Osteoblast (primary cell): ENCODE results near the gene TSPAN4. TPM values are rescaled to one million over a fixed set of nuclear protein-coding genes. Genes with fewer than 3 reads are reported as not detected.

Experiments
- DNase-seq: peaks from one replicate; pipeline ENCODE4 v3.0.0; 2011; ENCODE audit warnings: low spot score, mixed read lengths; ENCODE audit not compliant: insufficient read length; ENCODE audit errors: missing footprints
- H2AFZ ChIP-seq: 2 replicates; pipeline ENCODE4 v1.6.0; 2011; ENCODE audit warnings: mild to moderate bottlenecking, low read length
- H3K27ac ChIP-seq: 2 replicates; pipeline ENCODE4 v1.5.1; 2011; ENCODE audit warnings: mild to moderate bottlenecking, low read depth, low read length, moderate library complexity
- H3K27me3 ChIP-seq: 2 replicates; pipeline ENCODE4 v1.6.0; 2012; ENCODE audit warnings: mild to moderate bottlenecking, control low read depth, inconsistent platforms, low read length, moderate library complexity; ENCODE audit not compliant: insufficient read depth
- H3K36me3 ChIP-seq: 2 replicates; pipeline ENCODE4 v1.5.1; 2011; ENCODE audit warnings: mild to moderate bottlenecking, low read length, control low read depth, moderate library complexity; ENCODE audit not compliant: insufficient read depth
- H3K4me1 ChIP-seq: 2 replicates; pipeline ENCODE4 v1.5.1; 2011; ENCODE audit warnings: mild to moderate bottlenecking, low read length, control low read depth, moderate library complexity; ENCODE audit not compliant: insufficient read depth
- H3K4me2 ChIP-seq: 2 replicates; pipeline ENCODE4 v1.6.0; 2011; ENCODE audit warnings: mild to moderate bottlenecking, low read length; ENCODE audit not compliant: insufficient read depth
- H3K4me3 ChIP-seq: fragments of 200-600 bp; sonication (generic); 3 replicates; pipeline ENCODE4 v1.5.1; 2012; ENCODE audit warnings: mild to moderate bottlenecking, low read length, inconsistent platforms; ENCODE audit not compliant: insufficient read depth
- H3K79me2 ChIP-seq: 2 replicates; pipeline ENCODE4 v1.6.0; 2012; ENCODE audit warnings: mild to moderate bottlenecking, low read length, control low read depth, inconsistent platforms; ENCODE audit not compliant: insufficient read depth
- H3K9me3 ChIP-seq: 2 replicates; pipeline ENCODE4 v1.5.1; 2011; ENCODE audit warnings: low read depth, low read length, control low read depth
- H4K20me1 ChIP-seq: 2 replicates; pipeline ENCODE4 v1.6.0; 2012; ENCODE audit warnings: mild to moderate bottlenecking, low read length, control low read depth; ENCODE audit not compliant: insufficient read depth
- CTCF ChIP-seq: IDR thresholded peaks from 2 replicates; pipeline ENCODE4 v1.5.1; 2011; ENCODE audit warnings: mild to moderate bottlenecking, low read depth, low read length, moderate library complexity; ENCODE audit errors: extremely low read depth
- total RNA-seq: library from RNA; depleted of rRNA; stranded (reverse); fragments of >200 nt; gene quantifications from 2 replicates; pipeline ENCODE4 v1.2.3, GENCODE V29; 2012

The TSPAN4 gene
- total RNA-seq, 1 donor, result 168 TPM

GRCh38 chr11:887589-887988, 44.9 kb downstream of the TSPAN4 start:
- Histone ChIP-seq H3K27me3 (no peaks in the 10 kb centered on the region), H2AFZ (no peak overlapping the region), H3K4me1 (no peaks in the 10 kb centered on the region), H3K4me2 (no peak overlapping the region), H3K79me2 (no peaks in the 10 kb centered on the region), H3K36me3 (peaks cover 6% of the 10 kb centered on the region), H3K9me3 (no peaks in the 10 kb centered on the region), H4K20me1 (peaks cover 2% of the 10 kb centered on the region), H3K4me3 (no peak overlapping the region), H3K27ac (no peak overlapping the region)
- no peak for TF ChIP-seq CTCF
- DNase-seq, result no peak

- no peaks in the 10 kb centered on the region for H3K4me1 ChIP-seq
- no peaks in the 10 kb centered on the region for H3K79me2 ChIP-seq
- H3K27ac ChIP-seq, result no peak overlapping the region
- no peaks in the 10 kb centered on the region for H3K9me3 ChIP-seq
- peaks cover 2% of the 10 kb centered on the region for H4K20me1 ChIP-seq
- H3K4me3 ChIP-seq, result no peak overlapping the region
- no peaks in the 10 kb centered on the region for H3K27me3 ChIP-seq
- no peak overlapping the region for H2AFZ ChIP-seq
- H3K36me3 ChIP-seq, result peaks cover 6% of the 10 kb centered on the region
- no peak for TF ChIP-seq CTCF
- H3K4me2 ChIP-seq, result no peak overlapping the region
- DNase-seq, result no peak
These were observed 45.9 kb downstream of the TSPAN4 start for GRCh38 chr11:888310-889212.

GRCh38 chr11:889257-889656, 46.6 kb downstream of the TSPAN4 start:
- no peaks in the 10 kb centered on the region for H3K4me1 ChIP-seq
- peaks cover 2% of the 10 kb centered on the region for H4K20me1 ChIP-seq
- no peak for DNase-seq
- H3K9me3 ChIP-seq, result no peaks in the 10 kb centered on the region
- no peaks in the 10 kb centered on the region for H3K27me3 ChIP-seq
- H2AFZ ChIP-seq, result no peak overlapping the region
- H3K36me3 ChIP-seq, result peaks cover 6% of the 10 kb centered on the region
- H3K4me2 ChIP-seq, result no peak overlapping the region
- no peak overlapping the region for H3K4me3 ChIP-seq
- H3K27ac ChIP-seq, result no peak overlapping the region
- H3K79me2 ChIP-seq, result no peaks in the 10 kb centered on the region
- TF ChIP-seq CTCF, result no peak

GRCh38 chr11:889687-890475, 47.2 kb downstream of the TSPAN4 start:
- DNase-seq, result no peak
- no peak for TF ChIP-seq CTCF
- H3K27me3 ChIP-seq, result no peaks in the 10 kb centered on the region
- no peaks in the 10 kb centered on the region for H3K9me3 ChIP-seq
- no peak overlapping the region for H3K27ac ChIP-seq
- no peak overlapping the region for H3K4me3 ChIP-seq
- no peak overlapping the region for H2AFZ ChIP-seq
- H3K4me1 ChIP-seq, result no peaks in the 10 kb centered on the region
- H3K79me2 ChIP-seq, result no peaks in the 10 kb centered on the region
- peaks cover 6% of the 10 kb centered on the region for H3K36me3 ChIP-seq
- H4K20me1 ChIP-seq, result peaks cover 2% of the 10 kb centered on the region
- no peak overlapping the region for H3K4me2 ChIP-seq
